8988T (cell line): ENCODE results near the gene MAGOH.
A peak's percentile ranks its signal among the peaks of the same experiment; 100 is the strongest.
"Not testable (repeated sequence)": the region's sequence is repeated elsewhere in the genome, so short reads cannot be mapped to it uniquely, and the experiment has no call there.

Source experiments
- DNase-seq: peaks from one replicate; pipeline ENCODE4 v3.0.0; 2011

Gene MAGOH

DNA sequence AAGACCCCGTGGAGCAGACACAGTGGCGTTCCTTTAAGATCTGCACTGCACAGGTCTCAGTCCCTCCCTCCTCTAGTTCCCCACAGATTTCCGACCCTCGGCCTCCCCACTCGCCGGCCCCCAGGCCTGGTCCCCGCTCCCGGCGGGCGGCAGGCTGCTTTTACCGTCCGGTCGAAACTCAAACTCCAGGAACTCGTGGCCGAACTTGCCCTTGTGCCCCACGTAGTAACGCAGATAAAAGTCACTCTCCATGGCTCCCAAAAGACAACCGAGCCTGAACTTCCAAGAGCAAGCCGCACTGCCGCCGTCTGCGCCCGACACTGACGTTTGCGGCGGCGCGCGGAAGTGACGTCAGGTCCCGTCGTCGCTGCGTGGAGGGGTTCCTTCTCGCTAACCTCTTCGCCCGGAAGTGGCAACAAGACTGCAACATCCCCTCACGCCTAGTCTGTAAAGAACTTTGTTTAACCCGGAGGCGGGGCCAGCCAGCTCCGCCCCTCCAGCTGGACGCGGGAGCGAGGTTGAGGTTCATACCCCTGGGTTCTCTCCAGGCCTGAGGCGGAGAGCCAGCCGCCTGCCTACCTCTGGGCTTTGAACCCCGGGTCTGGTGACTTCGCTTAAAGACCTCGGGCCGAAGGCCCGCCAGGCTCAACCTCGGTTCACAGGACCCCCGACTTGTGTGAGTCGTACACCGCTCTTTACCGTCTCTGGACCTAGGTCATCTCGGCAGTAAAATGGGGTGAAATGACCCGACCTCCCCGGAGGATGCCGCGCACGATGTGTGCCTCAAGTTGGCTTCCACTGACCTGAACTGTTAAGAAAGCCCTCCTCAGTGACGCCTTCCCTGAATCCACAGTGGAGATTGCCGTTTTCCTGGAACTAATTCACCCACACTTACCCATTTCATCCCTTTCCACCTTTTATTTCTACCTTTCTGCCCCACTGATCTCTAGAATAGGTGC lies at the start of gene MAGOH:
Gene MAGOH (minus strand): TSS at position 322 of the 959 bp plus-strand sequence. CDS start 70 bp downstream, at position 252.
- peak; percentile 68 for DNase-seq

DNA sequence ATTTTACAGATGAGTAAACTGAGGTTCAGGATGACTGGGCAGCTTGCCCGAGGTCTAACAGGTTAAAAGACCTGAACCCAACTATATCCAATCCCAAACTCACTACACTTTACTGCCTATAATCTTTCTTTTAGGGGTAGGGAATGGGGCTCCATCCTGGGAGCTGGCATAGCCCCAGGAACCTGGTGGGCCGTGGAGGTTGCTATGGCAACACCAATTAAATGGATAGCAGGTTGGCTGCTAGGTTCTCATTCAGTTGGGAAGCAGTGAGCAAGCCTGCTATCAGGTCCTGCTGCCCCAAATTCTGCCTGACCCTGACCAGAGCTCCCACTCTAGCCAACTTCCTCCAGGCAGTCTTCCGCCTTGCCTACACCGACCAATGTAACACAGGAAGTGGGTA lies 48.6 kb upstream of the MAGOH start:
- no peak for DNase-seq

DNA sequence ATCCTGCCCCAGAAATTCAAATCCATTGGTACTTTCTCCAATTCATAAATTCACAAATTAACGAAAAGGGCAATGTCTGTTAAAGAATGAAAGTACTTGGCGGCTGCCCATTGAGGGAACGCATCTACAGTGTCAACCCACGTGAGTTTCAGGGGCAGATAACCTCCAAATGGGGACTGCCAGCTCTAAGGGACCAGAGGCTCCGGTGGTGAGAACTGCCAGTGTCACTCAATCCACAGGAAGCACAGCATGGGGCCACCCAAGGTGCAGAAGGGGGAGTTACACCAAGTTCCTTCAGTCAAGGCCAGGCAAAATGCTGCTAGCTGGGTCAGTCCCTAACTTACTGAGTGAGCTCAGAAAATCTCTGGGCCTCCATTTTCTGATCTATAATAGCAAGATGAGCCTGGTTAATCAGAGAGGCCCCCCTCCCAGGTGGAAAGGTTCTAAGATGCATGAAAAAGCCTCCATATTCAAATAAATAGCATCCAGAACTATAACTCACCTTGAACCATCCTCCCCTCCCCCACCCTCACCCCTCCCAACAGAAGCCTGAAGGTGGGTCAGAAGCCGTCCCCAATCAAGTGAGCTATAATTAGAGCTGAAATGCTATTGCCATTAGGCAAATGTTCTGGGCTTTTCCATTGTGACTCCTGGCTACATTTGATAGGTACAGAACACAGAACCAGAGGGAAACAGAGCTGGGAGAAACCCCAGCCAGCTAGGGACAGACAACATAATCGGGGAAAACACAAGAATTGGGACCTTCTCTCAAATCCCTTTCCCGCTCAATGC lies 47.8 kb upstream of the MAGOH start:
- no peak for DNase-seq

DNA sequence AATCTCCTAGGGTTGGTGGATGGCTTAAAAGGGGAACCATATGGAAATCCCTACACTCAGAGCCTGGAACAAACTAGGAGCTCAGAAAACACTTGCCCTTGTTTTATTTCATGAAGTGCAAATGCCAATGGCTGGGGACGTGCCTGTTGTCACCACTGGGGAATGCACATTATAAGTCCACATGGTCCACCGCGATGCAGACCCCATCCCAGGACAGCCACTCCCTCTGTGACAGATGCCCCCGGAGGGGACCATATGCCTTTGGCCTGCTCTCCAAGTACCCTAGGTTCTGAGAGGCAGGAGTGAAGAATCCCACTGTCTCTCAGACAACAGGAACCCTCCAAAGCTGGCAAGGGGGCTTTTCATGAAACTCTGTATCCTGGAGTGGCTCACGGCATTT lies 47.2 kb upstream of the MAGOH start:
- no peak for DNase-seq

DNA sequence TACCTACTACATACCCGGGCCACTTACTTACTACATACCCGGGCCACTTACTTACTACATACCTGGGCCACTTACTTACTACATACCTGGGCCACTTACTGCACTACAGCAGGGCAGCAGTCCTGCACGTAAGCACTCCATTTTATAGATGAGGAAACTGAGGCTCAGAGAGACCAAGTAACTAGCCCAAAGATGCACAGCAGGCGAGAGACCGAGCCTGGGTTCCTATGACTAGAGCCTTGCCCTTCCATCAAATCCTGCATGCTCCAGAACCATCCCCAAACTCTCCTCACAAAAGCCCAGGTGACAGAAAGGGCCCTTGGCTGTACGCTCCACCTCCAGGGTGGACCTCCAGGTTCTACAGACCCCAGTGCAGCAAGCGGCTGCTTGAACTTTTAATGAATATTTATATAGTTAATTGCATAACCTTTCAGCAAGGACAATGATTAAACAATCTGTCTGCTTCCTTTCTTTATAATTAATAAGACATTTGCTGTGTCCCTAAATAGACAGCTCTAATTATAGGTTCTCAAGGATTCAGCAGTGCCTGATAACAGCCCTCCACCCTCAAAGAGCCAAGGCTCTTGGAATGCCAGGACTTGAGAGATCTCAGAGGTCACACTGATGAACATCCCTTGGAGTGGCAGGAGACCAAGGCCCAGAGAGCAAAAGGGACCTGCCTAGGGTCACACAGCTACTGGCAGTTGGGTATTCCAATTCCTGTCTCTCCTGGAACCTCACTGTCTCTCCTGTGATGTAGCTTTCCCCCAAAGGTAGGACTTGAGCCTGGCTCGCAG lies 46.1 kb upstream of the MAGOH start:
- no peak for DNase-seq

DNA sequence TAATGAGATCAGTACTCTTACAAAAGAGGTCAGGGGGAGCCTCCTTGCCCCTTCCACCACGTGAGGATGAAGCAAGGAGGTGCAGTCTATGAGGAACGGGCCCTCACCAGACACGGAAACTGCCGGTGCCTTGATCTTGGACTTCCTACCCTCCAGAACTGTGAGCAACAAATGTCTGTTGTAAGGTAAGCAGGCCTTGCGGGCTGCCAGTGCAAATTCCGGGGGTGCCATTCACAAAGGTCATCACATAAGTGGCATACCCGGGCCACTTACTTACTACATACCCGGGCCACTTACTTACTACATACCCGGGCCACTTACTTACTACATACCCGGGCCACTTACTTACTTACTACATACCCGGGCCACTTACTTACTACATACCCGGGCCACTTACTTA lies 44.8 kb upstream of the MAGOH start:
- DNase-seq: not testable (repeated sequence)

DNA sequence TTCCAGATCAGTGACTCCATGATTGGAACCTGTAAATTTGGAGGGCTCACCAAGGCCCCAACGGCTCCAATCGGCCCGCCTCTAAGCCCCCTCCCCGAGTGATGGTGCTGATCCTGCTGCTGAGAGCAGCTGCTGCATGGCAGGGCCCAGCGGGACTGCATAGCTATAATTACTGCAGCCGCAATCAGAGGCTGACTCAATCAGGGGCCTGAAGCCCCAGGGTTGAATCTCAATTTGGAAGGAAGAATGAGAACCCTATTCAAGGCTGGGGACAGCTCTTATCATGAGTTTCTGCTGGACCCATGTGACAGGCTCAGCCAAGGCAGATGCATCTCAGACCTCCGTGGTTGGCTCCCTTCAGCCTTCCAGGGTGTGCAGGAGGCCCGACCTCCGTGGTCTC lies 42.8 kb upstream of the MAGOH start:
- DNase-seq: no peak

DNA sequence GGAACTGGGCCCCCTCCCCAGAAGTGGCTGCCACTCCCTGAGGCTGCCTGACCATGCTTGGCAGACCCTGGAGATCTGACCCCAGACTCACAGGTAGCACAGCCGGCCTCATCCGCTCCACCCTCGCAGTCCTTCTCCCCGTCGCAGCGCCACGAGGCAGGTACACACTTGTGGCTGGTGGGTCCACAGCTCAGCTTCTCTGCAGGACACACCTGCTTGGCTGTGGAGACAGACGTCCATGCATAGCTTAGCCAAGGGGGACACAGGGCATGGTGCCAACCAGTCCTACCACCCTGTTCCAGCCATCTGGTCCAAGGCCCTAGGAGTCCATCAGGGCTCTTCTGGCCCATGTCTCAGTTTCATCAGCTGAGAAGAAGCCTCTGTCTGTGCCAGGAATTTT lies 42.2 kb upstream of the MAGOH start:
- DNase-seq: no peak

DNA sequence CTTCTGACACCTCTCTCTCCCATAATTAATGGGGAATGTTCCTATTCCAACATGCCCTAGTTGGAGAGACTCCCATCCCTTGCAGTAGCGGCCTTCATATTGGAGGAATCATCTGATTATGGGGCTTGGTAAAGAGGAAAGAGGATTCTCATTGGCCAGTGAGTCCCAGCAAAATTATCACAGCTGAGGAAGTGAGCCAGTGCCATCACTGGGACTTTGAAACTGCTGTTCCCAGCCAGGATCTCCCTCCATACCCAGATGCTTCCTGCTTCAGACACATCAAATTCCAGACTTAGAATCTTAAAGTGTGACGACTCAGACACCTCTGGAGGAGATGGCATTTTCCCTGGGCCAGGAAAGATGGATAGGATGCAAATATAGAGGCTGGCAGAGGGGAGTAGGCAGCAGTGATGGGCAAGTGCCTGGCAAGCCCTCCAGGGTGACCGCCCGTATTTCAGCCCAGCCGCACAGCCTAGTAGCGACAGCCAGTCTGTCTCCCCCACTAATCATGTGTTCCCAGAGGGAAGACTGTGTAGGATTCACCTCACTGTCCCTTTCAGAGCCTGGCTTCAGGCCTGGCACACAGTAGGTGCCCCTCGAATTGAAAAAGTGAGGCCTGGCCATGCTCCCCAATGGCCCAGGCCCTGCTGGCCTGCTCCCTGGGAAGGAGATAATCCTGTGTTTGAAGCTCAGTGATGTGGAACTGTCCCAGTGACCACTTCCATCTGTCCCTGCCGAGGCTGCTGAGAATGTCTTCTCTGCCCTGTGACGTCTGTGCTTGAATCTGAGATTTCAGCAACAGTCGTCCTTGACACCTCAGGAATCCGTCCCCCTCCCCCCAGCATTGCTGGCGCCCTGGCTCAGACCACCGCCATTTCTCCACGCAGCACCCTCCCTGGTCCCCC lies 41.2 kb upstream of the MAGOH start:
- DNase-seq: no peak

DNA sequence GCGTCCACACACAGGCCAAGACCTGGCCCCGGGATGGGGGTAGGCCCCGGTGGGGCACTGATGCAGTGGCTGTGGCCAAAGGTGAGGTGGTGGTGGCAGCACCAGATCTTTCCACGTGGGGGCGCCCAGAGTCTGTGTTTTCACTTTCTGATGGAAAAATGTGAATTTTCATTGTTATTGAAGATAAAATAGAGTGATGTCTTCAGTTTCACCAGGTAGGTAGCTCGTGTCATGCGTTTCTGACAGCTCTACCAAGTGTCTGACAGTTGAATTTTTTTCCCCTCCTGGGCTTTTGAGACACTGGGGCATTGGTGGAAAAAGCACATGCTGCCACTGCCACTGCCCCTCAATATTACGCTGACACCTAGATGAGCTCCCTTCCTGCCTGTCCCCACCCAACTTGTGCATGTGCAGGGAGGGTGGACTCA lies 40.0 kb upstream of the MAGOH start:
- DNase-seq: peak; percentile 93

DNA sequence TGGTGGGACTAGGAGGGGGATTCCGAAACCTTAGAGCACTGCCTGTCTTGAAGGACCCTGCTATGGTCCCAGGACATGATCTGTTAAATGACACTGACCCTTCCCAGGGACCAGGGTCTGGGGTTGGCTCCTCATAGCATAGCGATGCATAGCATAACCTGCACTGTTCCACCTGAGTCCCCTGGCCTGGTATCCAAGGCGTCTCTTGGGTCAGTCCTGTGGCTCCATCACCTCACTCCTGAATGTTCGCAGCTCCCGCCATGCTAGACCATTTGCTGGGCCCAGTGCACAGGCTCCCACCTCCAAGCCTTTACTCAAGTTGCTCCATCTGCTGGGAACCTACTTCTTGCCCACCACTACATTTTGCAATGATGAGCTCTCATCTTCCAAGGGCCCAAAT lies 39.0 kb upstream of the MAGOH start:
- no peak for DNase-seq

DNA sequence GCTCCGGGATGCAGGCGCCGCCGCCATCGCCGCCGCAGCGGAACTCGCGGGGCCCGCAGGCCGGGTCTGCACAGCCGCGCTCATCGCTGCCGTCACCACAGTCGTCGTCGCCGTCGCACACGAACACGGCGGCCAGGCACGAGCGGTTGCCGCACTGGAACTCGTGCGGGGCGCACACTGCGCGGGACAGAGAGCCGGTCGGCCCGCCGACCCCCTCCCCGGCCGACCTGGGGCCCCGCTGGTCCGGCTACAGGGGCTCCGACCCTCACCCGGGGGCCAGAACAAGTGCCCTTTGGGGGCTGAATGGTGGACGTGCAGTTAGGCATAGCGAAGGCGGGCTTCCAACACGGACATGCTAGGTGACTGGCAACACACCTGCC lies 38.6 kb upstream of the MAGOH start:
- no peak for DNase-seq

DNA sequence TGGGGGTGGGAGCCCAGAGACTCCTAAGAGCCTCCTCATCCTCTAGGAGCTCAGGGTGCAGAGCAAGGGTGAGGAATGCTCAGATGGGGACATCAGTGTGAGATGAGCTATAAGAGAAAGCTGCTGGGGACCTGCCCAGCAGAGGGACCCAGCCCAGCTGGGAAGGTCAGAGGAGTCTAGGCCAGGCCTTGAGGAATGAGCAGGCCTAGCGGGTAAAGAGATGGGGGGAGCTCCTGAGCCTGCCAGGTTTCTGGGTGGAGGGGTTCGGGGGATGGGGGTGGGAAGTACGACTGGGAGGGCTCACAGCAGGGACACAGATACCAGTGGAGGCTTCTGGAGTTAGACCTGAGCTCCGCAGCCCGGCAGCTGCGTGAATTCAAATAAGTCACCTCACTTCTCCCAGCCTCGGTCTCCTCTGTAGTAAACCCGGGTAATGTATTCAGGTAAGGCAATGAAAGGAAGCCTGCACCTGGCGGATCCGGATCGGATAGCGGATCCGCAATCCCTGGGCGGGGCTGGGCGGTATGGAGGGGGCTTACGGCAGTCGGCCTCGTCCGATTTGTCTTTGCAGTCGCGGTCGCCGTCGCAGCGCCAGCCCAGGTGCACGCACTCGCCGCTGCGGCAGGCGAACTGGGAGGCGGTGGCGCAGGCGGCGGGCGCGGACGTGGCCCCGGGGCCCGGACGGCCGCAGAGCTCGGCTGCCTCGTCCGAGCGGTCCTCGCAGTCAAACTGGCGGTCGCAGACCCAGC lies 38.0 kb upstream of the MAGOH start:
- no peak for DNase-seq

DNA sequence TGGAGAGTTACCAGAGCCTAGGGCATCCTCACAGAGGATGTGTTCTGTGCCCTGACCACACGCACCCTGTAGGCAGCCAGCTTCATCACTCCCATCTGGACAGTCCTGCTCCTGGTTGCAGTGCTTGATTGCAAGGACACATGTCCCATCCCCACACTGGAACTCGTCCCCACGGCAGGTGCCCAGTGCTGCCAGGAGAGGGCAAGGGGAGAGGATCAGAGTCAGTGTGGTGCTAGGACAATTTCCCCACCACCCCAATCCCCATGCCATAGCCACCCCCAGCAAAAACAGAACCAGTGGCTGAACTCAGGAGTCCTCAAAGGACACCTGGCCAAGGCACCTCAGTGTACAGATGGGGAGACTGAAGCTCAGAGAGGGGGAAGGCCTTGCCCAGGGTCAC lies 37.2 kb upstream of the MAGOH start:
- DNase-seq: no peak

DNA sequence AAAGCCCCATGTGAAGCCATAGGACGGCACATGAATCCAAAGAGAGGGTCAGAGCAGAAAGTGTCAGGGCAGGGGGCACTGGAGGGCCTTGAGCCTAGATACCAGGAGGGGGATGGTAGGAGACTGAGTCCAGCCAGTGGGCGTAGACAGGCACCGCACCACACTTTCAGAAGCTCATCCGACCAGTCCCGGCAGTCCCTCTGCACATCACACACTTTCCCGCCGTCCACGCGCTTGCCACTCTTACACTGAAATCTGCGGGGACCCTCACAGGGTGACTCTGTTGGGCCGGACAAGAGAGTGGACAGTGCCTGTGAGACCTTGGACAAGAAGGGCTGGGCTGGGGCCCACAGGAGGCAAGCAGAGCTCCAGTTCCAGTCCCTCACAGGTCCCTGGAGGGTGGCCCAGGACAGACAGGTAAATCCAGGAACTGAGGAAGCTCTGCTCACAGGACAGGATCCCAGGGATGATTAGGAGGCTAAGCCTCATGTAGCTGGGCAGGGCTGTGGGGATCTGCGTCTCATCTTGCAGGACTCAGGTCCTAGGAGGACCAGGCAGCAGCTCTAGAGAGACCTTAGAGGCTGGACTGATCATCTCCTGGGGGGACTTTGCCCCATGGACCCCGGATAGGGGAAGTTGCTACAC lies 36.3 kb upstream of the MAGOH start:
- DNase-seq: no peak

DNA sequence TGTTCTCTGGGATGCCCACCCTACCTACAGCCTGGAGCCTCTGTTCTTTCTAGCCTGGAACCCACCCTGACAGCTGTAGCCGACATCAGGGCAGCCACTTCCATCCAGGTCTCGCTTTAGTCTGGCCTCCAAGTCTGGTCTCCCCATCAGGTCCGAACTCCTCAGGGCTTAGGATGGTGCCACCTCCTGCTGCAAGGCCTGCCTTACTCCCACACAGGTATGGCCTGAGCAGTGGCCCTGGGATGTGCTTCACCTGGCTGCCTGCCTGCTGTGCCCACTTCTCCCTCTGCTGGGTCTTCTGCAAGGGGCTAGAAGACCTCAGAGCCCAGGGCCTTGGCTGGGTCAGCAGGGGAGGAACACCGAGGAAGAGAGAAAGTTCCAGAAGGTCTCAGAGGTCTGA lies 35.7 kb upstream of the MAGOH start:
- DNase-seq: no peak

DNA sequence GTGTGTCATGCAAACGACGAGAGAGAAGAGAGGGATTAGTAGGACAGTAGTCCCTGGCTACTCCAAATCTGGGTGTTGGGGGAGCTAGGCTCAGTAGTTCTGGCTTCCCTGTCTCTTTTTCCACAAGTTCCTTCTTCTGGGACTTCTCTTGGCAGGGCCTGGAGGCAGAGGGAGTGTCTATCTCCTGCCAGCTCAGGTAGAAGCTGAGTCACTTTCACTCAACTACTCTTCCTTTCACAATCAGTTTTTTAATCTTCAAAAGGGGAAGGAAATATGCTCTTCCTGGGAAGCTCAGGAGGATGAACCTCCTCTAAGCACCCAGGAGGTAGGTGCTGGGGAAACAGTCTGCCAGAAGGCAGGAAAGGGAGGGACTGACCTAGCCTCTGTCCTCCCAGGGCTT lies 35.2 kb upstream of the MAGOH start:
- no peak for DNase-seq

DNA sequence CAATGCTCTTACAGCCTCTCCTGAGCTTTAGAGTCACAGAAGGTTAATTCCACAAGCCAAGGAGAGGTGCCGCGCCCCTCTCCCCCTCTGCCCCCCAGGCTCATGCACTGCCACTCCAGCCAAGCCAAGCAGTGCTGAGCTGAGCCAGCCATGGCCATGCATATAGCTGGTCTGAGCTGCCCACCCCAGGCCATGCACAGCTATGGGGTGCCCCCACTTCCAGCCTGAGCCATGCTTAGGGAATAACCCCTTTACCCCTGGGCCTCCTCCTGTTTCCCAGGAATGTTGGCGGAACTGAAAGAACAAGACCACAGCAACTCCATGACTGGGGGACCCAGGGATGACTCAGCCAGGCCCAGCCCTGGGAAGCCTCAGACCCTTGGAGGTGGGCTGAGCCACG lies 34.0 kb upstream of the MAGOH start:
- no peak for DNase-seq

DNA sequence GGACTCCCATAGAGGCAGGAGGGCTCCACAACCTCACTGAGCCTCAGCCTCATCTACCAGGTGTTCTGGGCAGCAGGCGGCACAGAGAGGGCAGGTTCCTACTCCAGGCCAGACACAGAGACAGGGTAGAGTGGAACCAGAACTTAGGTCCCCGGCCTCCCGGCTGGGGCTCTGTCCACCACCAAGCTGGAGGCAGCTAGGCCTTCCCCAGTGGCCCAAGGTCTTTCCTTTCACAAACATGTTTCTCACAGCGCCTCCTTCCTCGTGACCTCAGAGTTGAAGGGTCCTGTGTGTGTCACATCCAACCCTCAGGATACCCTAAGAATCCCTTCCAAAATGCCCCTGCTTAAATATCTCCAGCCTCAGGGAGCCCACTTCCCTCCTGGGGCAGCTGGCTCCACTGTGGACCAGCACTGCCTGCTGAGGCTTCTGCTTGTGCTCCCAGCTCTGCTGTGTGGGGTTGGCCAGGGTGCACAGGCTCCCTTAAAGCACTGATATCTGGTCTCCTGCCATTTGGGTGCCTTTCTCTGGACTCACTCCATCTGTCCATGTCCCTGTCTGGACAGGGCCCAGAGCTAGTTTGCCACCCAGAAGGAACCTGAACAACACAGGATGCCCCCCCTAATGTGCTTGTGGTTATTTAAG lies 33.2 kb upstream of the MAGOH start:
- no peak for DNase-seq

DNA sequence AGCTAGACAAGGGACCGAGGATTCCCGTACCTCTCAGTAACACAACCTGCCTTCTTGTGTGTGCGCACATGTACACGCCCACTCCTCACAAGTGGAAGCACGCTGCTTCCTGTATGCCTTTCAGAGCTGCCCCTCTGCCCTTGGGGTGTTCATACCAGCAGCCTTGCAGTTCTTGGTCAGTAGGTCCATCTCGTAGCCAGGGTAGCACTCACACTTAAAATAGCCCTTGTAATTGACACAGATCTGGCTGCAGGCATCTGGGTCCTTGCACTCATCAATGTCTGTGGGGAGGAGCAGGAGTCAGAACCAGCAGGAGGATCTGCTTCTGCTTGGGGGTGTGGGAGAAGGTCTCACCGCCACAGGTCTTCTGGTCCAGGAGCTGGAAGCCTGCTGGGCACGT lies 32.6 kb upstream of the MAGOH start:
- DNase-seq: no peak
